WI38 (cell line): ENCODE measurements around the gene PCMT1.

Experiments
- H3K4me3 ChIP-seq: 2 replicates; pipeline ENCODE4 v1.5.1; 2011; ENCODE audit warnings: low read depth, mild to moderate bottlenecking, control low read depth, low read length
- CTCF ChIP-seq: IDR thresholded peaks from 2 replicates; pipeline ENCODE4 v1.5.1; 2012; ENCODE audit warnings: low read depth, mild to moderate bottlenecking, control low read depth, low read length

The PCMT1 gene

GRCh38 chr6:149728499-149729234 is 20.9 kb upstream of the PCMT1 start:
- H3K4me3 ChIP-seq: no peak overlapping the region
- TF ChIP-seq CTCF: no peak

- no peak for TF ChIP-seq CTCF
Measured at GRCh38 chr6:149729824-149730223, 19.7 kb upstream of the PCMT1 start.

GRCh38 chr6:149733089-149733720 is 16.3 kb upstream of the PCMT1 start:
- no peak overlapping the region for H3K4me3 ChIP-seq
- no peak for TF ChIP-seq CTCF

More at GRCh38 chr6:149729824-149730223, 19.7 kb upstream of the PCMT1 start:
- H3K4me3 ChIP-seq: no peak overlapping the region

GRCh38 chr6:149734915-149735314 is 14.6 kb upstream of the PCMT1 start:
- TF ChIP-seq CTCF: no peak
- no peak overlapping the region for H3K4me3 ChIP-seq

- peak overlapping the region; percentile 73 for H3K4me3 ChIP-seq
Measured at GRCh38 chr6:149745252-149745651, 4.3 kb upstream of the PCMT1 start.

GRCh38 chr6:149746147-149746946 is 3.2 kb upstream of the PCMT1 start, which contains the start of gene NUP43:
NUP43 (minus strand) TSS chr6:149746529; CDS start chr6:149746495, 34 bp downstream.
- TF ChIP-seq CTCF: no peak; the same call in 1 of the 2 replicates
- H3K4me3 ChIP-seq: peak within 1 kb of the TSS; percentile 73

- H3K4me3 ChIP-seq: peak overlapping the region; percentile 98
Measured at GRCh38 chr6:149749082-149749593, 403 bp upstream of the PCMT1 start.
